LHCN-M2 (cell line): ENCODE data around the gene AQP11. TPM values are rescaled to one million over a fixed set of nuclear protein-coding genes. Genes with fewer than 3 reads are reported as not detected.
"Not testable (repeated sequence)": the region's sequence is repeated elsewhere in the genome, so short reads cannot be mapped to it uniquely, and the experiment has no call there.

Experiments used
- DNase-seq: peaks from one replicate; pipeline ENCODE4 v3.0.0-alpha.2; 2012; ENCODE audit warnings: low read depth
- polyA plus RNA-seq: library from polyadenylated mRNA; unstranded; fragments of >200 nt; gene quantifications from one replicate; pipeline ENCODE4 v1.2.1, GENCODE V29; 2012; ENCODE audit warnings: missing spikeins
- total RNA-seq: library from RNA; depleted of rRNA; stranded (reverse); fragments of >200 nt; gene quantifications from 2 replicates; pipeline ENCODE4 v1.2.3, GENCODE V29; 2014; rRNA removed

AQP11 gene
- total RNA-seq: 3.5 and 3.7 TPM in 2 replicates
- polyA plus RNA-seq: 1.6 TPM

DNA sequence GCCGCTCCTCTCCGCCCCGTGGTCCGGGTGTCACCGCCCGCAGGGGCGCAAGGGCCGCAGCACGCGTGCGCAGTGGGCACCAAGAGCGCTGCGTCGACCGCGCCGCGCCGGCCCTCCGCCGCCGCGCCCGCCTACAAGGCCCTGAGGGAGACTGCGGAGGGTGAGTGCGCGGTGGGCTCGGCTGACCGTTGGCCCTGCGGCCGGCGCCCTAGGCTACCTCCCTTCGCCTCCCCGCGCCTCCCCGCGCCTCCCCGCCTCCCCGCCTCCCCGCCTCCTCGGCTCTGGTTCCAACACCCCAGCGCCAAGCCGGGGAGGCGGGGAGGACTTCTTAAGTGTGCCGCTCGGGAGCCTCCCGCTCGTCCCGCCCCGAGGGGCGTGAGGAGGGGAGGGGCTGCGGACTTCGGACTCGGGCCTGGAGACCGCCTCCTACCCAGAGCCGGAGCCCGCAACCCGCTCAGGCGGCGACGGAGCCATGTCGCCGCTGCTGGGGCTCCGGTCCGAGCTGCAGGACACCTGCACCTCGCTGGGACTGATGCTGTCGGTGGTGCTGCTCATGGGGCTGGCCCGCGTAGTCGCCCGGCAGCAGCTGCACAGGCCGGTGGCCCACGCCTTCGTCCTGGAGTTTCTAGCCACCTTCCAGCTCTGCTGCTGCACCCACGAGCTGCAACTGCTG is at the start of gene AQP11:
TSS of gene AQP11 (plus strand) at position 433 of the 673 bp plus-strand sequence. CDS start at position 473, 40 bp downstream.
- peak; percentile 74 for DNase-seq

DNA sequence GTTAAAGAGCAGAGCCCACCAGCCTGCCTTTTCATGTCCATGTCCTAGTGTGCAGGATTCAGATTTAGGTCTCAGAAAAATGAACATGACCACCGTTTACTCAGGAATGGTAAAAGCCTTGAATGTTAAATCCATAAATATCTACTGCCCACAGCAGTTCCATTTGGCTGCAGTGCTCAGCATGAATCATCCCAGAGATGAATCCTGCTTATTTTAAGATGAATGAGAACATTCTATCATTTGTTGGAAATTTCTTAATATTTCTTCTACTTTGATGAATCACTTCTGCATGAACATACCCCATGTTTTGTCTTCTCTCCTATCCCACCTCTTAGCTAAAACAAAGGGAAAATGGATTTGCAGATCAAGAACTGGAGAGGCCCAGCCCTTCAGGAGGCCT is 47.5 kb upstream of the AQP11 start:
- peak; percentile 68 for DNase-seq

- no peak for DNase-seq
Measured at GRCh38 chr11:77547047-77547836, 42.5 kb upstream of the AQP11 start.

DNA sequence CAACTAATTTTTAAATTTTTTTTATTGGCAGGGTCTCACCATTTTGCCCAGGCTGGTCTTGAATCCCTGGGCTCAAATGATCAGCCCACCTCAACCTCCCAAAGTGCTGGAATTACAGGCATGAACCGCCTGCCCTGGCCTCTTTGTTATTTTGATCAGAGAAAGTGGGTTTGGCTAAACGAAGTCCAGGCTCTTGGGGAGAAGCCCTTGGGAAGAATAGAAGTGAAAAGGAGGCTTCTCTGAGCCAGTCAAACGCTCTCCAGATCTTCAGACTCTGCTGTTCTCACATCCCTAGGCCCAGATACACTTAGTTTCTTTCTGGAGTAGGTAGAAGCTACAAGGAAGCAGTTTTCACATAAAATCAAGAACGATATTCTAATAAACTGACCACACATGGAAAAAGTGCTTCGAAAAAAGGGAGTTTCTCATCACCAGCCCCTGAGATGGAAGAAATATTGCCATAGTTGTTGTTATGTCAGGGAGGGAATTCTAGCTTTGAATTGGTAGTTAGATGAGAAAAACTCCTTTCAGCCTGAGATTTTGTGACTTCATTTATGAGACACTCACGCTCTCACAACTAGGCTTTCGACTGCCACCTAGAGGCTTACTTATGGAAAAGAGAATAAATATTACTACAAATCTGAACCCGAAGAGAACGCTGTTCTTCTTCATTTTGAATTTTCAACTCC is 41.7 kb upstream of the AQP11 start:
- peak; percentile 69 for DNase-seq

GRCh38 chr11:77548552-77549445 is 41.0 kb upstream of the AQP11 start:
- no peak for DNase-seq

DNA sequence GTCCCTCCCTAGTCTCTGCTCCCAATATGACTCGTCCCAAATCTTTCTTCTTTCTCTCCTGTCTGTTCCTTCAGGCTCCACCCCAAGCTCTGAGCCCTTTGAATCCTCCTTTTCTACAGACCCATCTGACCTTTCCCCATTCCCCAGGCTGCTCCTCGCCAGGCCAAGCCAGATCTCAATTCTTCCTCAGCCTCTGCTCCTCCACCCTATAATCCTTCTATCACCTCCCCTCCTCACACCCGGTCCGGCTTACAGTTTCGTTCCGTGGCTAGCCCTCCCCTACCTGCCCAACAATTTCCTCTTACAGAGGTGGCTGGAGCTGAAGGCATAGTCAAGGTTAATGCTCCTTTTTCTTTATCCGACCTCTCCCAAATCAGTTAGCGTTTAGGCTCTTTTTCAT is 38.3 kb upstream of the AQP11 start:
- DNase-seq: not testable (repeated sequence)

DNA sequence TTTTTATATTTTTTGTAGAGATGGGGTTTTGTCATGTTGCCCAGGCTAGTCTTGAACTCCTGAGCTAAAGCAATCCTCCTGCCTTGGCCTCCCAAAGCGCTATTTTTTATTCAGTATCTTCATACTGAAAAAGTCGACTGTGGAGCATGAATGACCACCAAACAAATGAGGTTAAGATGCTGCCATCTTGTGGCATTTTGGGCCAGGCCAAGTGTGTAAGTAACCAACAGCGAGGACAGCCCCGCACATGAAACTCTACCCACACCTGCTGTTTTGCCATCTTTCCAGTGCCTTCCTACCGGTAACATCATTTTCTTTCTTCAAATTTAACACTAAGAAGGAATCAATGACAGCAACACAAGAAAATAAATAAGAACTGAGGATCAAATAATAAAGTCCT is 32.2 kb upstream of the AQP11 start:
- peak; percentile 48 for DNase-seq

- no peak for DNase-seq
Measured at GRCh38 chr11:77558380-77558779, 31.4 kb upstream of the AQP11 start.

DNA sequence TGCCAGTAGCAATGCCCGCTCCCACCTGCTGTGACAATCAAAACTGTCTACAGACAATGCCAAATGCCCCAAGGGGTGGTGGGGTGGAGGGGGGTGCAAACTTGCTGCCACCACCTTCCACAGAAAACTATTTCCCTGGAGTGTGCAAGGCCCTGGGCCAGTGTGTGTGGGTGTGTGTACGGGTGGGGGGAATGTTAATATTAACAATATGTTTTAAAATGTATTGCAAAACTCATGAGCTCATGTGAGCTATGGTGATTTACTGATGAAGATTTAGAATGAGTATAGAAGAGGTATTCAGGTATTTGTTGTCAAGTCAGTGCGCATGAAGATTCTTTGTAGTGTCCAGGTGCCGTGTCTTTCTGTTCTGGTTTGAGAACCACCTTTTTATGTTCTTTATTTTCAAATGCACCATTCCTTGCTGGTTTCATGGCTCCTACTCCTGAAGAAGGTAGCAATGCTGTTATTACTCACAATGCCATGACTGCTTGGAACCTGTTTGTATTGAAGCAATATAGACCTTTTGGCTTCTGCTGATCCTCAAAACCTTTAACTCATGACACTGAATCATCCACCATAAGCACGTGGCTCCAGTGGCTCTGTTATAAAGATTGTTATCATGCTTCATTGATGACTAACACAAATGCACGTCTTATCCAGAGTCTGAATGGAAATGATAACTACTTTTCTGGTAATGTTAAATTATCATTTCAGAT is 29.9 kb upstream of the AQP11 start:
- DNase-seq: peak; percentile 88

DNA sequence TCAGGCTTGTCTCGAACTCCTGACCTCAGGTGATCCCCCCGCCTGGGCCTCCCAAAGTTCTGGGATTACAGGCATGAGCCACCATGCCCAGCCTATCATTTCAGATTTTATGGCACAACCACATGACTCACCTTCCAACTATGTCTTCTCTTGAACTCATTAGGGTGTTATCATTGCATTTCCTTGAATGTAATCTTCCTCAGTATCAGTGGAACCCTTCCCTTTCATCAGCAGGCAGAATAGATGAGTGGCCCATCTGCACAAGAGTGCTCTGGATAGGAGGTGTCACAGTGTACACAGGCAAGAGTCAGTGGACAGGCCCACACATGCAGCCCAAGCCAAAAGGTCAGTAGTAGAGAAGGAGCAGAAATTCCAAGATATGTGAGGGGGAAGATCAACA is 29.1 kb upstream of the AQP11 start:
- DNase-seq: peak; percentile 71

GRCh38 chr11:77561257-77561656 is 28.5 kb upstream of the AQP11 start:
- DNase-seq: no peak

- DNase-seq: no peak
Measured at GRCh38 chr11:77568306-77568705, 21.4 kb upstream of the AQP11 start.

- DNase-seq: no peak
Measured at GRCh38 chr11:77568916-77569675, 20.7 kb upstream of the AQP11 start.

DNA sequence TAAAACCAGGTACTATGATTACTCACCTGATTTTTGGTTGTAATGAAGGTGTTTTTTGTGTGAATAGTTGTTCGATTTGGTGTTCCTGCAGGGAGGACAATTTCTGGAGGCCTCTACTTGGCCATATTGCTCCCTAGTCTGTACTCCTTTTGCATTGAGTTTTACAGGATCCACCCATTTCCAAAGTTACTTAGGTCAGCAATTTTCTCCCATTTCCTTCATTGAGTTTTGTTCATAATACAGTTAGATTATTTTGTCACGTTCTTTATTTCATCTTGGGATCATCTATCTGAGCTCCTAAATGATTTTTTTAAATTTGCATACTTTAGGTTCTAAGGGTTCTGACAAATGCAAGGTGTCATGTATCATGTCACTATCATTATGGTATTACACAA is 20.1 kb upstream of the AQP11 start:
- no peak for DNase-seq

DNA sequence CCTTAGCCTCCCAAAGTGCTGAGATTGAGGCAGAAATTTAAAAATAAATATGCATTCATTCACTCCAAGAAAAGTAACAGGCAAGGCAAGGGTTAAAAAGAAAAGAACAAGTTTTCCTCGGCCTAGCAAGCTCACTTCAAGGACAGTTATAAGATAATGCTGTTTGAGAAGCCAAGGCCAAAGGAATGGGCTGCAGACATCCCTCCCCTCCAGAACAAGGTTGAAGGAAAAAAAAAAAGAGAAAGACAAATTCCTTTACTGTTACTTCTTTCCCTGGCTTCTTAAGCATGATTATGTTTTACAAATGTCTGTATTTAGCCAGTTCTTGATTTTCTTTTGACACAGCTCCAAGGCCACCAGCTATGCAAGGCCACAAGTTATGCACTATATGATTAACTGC is 18.9 kb upstream of the AQP11 start:
- not testable (repeated sequence) for DNase-seq

DNA sequence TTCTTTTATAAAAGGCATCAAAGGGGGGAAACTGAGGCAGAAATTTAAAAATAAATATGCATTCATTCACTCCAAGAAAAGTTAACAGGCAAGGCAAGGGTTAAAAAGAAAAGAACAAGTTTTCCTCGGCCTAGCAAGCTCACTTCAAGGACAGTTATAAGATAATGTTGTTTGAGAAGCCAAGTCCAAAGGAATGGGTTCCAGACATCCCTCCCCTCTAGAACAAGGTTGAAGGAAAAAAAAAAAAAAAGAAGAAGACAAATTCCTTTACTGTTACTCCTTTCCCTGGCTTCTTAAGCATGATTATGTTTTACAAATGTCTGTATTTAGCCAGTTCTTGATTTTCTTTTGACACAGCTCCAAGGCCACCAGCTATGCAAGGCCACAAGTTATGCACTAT is 14.3 kb upstream of the AQP11 start:
- DNase-seq: not testable (repeated sequence)

DNA sequence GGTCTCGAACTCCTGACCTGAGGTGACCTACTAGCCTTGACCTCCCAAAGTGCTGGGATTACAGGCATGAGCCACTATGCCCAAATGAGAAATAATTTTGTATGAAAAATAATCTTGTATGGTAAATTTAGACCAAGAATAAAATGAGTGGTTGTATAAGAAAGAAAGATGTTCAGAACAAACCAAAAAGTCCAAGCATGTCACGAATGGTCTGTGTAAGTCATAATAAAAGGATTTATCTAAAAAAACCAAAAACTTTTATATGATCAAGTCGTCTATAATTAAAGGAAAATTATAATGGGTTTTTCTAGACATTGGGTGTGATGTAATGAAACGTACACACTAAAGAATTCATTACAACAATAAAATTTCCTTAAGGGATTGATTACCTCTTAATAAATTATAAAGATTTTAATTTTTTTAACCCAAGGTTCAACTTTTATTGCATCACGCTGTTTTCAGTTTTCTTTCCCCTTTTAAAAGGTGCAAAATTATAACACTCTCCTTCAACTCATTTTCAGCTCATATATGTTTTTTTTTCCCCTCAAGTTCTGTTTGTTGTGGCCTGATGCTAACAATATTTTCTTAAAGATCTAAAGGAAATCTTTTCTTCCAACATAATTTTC is 8.9 kb upstream of the AQP11 start:
- DNase-seq: peak; percentile 66

- no peak for DNase-seq
Measured at GRCh38 chr11:77589181-77589520, 602 bp upstream of the AQP11 start.

GRCh38 chr11:77590194-77590782 is 535 bp downstream of the AQP11 start:
- peak; percentile 10 for DNase-seq
